Lower lobe of right lung (tissue), 2 donors: ENCODE results near the gene NCOA3. TPM values are rescaled to one million over a fixed set of nuclear protein-coding genes. Genes with fewer than 3 reads are reported as not detected.
"Not testable (repeated sequence)": the region's sequence is repeated elsewhere in the genome, so short reads cannot be mapped to it uniquely, and the experiment has no call there.

Source experiments
- ATAC-seq, 2 donors: fragments of 200-7000 bp; cut with Tn5 transposase; one replicate each; pipeline ENCODE4 v1.9.1; 2020 to 2022; ENCODE audit warnings: mild to moderate bottlenecking in 2 of 2, moderate library complexity in 2 of 2
- DNase-seq: peaks from one replicate; pipeline ENCODE4 v3.0.0-alpha.2; 2020
- H3K27ac ChIP-seq: fragments of 200-600 bp; one replicate; pipeline ENCODE4 v1.8.0; 2022
- H3K27me3 ChIP-seq: fragments of 200-600 bp; one replicate; pipeline ENCODE4 v1.8.0; 2022; ENCODE audit warnings: low read depth
- H3K36me3 ChIP-seq: fragments of 200-600 bp; one replicate; pipeline ENCODE4 v1.8.0; 2022; ENCODE audit warnings: mild to moderate bottlenecking
- H3K4me1 ChIP-seq: fragments of 200-600 bp; one replicate; pipeline ENCODE4 v1.8.0; 2022
- H3K4me3 ChIP-seq: fragments of 200-600 bp; one replicate; pipeline ENCODE4 v1.8.0; 2022; ENCODE audit warnings: mild to moderate bottlenecking
- H3K9me3 ChIP-seq: fragments of 200-600 bp; one replicate; pipeline ENCODE4 v1.8.0; 2022
- CTCF ChIP-seq: fragments of 200-600 bp; IDR thresholded peaks from one replicate; pipeline ENCODE4 v1.8.0; 2022; ENCODE audit warnings: antibody characterized with exemption, mild to moderate bottlenecking
- intact Hi-C: fragments of 100-400 bp; cut with DNase I; formaldehyde crosslinking; loops from one replicate; pipeline ENCODE4 v1.11.0; 2022
- total RNA-seq: library from RNA; stranded (reverse); fragmentation: NEBNext Ultra II Directional; extraction: Animal tissue kit (Norgen Biotek cat#: 25700); gene quantifications from one replicate; pipeline ENCODE4 v1.2.1, GENCODE V29; 2021
- donor health status: DM: no; HTN: yes; CAD: no; lungs with severe emphysema.

NCOA3 gene
- total RNA-seq, 1 donor from 2014 or later = 42.1 TPM

- intact Hi-C loops = no loop called here
- no peak for TF ChIP-seq CTCF
- no peaks in the 10 kb centered on the region for H3K9me3 ChIP-seq
- H3K36me3 ChIP-seq = no peaks in the 10 kb centered on the region
- H3K4me3 ChIP-seq = peak overlapping the region; percentile 8
- H3K27ac ChIP-seq = peak overlapping the region; percentile 73
- ATAC-seq = peak; percentile 92 to 95
- peaks cover 21% of the 10 kb centered on the region for H3K4me1 ChIP-seq
- H3K27me3 ChIP-seq = no peaks in the 10 kb centered on the region
- DNase-seq = peak; percentile 87
Observed at GRCh38 chr20:47493175-47493962, 8.3 kb upstream of the NCOA3 start.

- no peak for TF ChIP-seq CTCF
- no peak overlapping the region for H3K4me3 ChIP-seq
- intact Hi-C loops = no loop called here
- H3K9me3 ChIP-seq = no peaks in the 10 kb centered on the region
- DNase-seq (no peak), ATAC-seq (peak; percentile 48 to 68)
- no peaks in the 10 kb centered on the region for H3K36me3 ChIP-seq
- H3K4me1 ChIP-seq = peaks cover 21% of the 10 kb centered on the region
- H3K27me3 ChIP-seq = no peaks in the 10 kb centered on the region
- H3K27ac ChIP-seq = peak overlapping the region; percentile 73
Observed at GRCh38 chr20:47493963-47494293, 7.8 kb upstream of the NCOA3 start.

GRCh38 chr20:47494606-47495005, 7.1 kb upstream of the NCOA3 start:
- peaks cover 21% of the 10 kb centered on the region for H3K4me1 ChIP-seq
- H3K36me3 ChIP-seq, ATAC-seq, H3K4me3 ChIP-seq, H3K9me3 ChIP-seq, intact Hi-C loops, H3K27me3 ChIP-seq, DNase-seq, H3K27ac ChIP-seq: not testable (repeated sequence)

DNA sequence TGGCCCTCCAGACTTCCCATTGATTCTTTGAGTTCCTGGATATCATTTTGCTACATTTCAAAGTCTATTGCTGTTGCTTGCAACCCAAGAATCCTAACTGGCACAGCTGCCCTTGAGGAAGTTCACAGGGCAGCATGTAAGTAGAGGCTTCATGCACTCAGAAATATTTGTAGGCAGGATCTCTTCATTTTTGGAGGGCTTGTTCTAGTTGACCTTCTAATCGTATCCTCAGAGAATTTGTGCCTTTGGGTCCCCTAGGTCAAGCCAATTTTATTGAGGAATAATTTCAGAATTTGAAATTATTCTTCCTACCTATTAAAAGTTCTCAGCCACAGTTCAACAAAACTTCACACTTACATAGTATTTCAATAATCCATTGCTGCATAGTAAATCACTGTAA, 5.6 kb upstream of the NCOA3 start:
- no peaks in the 10 kb centered on the region for H3K36me3 ChIP-seq
- intact Hi-C loops = no loop called here
- H3K4me1 ChIP-seq = peaks cover 29% of the 10 kb centered on the region
- no peak for TF ChIP-seq CTCF
- H3K9me3 ChIP-seq = no peaks in the 10 kb centered on the region
- DNase-seq (no peak), ATAC-seq (no peak)
- no peak overlapping the region for H3K4me3 ChIP-seq
- no peak overlapping the region for H3K27ac ChIP-seq
- no peaks in the 10 kb centered on the region for H3K27me3 ChIP-seq

DNA sequence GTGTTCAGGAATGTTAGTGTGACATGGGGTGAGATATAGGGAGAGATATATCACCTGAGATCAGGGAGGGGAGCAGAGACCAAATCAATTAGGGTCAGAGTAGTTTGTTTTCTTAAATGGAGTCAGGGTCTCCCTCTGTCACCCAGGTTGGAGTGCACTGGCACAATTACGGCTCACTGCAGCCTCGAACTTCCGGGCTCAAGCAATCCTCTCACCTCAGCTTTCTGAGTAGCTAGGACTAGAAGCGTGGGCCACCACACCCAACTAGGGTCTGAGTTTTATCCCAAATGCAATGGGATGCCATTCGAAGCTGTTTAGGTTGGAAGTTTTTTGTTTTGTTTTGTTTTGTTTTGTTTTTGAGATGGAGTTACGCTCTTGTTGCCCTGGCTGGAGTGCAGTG, 3.1 kb upstream of the NCOA3 start:
- no peak for TF ChIP-seq CTCF
- Histone ChIP-seq H3K4me1 (peaks cover 25% of the 10 kb centered on the region), H3K27ac (no peak overlapping the region), H3K36me3 (no peaks in the 10 kb centered on the region), H3K9me3 (no peaks in the 10 kb centered on the region), H3K4me3 (no peak overlapping the region), H3K27me3 (no peaks in the 10 kb centered on the region)
- intact Hi-C loops = no loop called here
- ATAC-seq = no peak
- no peak for DNase-seq

DNA sequence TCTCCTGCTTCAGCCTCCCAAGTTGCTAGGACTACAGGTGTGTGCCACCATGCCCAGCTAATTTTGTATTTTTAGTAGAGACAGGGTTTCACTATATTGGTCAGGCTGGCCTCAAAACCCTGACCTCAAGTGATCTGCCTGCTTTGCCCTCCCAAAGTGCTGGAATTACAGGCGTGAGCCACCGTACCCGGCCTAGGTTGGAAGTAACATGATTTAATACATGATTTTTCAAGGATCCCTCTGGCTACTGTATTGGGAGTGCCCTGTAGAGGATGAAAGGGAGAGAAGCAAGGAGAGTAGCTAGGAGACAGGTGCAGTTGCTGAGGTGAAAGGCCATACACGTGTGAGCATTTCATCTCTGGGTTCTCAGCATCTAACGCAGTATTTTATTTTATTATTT, 2.6 kb upstream of the NCOA3 start:
- Histone ChIP-seq H3K4me3 (no peak overlapping the region), H3K27ac (no peak overlapping the region), H3K9me3 (no peaks in the 10 kb centered on the region), H3K36me3 (no peaks in the 10 kb centered on the region), H3K27me3 (no peaks in the 10 kb centered on the region), H3K4me1 (peaks cover 25% of the 10 kb centered on the region)
- intact Hi-C loops = no loop called here
- no peak for ATAC-seq
- TF ChIP-seq CTCF = no peak
- no peak for DNase-seq

DNA sequence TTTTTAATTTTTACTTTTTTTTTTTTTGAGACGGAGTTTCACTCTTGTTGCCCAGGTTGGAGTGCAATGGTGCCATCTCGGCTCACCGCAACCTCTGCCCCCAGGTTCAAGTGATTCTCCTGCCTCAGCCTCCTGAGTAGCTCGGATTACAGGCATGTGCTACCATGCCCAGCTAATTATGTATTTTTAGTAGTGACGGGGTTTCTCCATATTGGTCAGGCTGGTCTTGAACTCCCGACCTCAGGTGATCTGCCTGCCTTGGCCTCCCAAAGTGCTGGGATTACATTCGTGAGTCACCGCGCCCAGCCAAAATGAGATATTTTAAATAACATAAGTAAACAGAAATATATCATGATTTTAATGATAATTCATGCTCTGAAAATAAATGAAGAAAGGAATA, 1.6 kb upstream of the NCOA3 start:
- ATAC-seq, intact Hi-C loops, H3K27me3 ChIP-seq, H3K4me3 ChIP-seq, H3K36me3 ChIP-seq, H3K27ac ChIP-seq, DNase-seq, H3K9me3 ChIP-seq: not testable (repeated sequence)
- H3K4me1 ChIP-seq = peaks cover 24% of the 10 kb centered on the region
